HG02642 (cell line): ENCODE results near the gene SYNPO2.
"Not testable (repeated sequence)": the region's sequence is repeated elsewhere in the genome, so short reads cannot be mapped to it uniquely, and the experiment has no call there.

Source experiments
- ATAC-seq: cut with Tn5 transposase; IDR thresholded peaks from one replicate; pipeline ENCODE4 v1.9.1; 2021; ENCODE audit warnings: mild to moderate bottlenecking; ENCODE audit not compliant: unreplicated experiment, poor library complexity

SYNPO2 gene

DNA sequence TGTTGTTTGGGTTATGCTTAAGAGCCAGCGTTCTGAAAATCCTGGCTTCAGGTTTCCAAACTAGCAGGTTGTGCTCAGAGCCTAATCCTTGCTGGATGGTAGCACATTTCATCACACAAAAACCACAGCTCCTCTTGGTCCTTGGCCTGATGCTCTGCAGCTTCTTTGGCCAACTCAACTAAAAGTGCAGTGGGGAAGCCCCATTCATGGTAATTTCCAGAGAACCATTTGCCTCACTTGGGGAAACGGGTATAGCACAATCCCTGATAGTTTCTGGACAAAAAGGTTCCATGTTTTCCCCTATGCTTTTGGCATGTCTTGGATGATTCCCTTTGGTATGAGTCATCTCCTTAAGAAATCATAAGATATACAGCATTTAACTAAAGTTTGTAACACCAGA lies 78.7 kb downstream of the SYNPO2 start:
- ATAC-seq, result no peak

DNA sequence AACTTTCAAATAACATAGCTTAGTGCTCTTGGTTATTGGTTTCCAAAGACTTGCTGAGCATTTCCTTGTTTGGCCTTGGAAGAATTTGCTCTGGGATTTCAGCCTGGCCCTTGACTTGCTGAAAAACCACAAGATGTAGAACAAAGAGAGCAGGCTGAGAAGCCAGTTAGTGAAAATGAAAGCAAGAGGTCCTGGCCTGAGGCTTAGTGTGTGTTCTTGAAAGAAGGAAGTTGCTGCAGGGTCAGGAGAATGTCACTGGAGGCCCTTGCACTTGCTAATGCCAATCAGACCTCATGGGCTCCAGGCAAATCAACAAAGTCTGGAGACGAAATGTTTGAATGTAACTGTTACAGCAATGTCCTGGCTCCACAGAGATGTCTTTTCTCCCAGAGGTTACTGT lies 79.4 kb downstream of the SYNPO2 start:
- peak; percentile 100 for ATAC-seq

DNA sequence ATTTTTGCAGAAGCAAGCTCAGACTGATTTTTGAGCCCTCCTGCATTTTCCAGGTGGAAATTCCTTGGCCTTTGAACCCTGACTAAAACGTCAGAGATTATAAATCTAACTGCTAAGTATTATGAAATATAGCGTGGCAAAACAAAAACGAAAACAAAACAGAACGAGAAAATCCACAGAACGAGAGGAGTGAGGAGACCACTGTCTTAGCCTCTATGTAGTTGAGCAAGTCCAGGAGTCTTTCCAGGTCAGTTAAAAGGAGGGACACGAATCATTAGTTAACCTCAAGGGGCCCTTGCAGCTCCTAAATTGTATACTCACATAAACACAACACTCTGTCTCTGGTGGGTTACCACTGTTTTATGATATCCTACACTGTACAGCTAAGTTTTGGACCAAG lies 80.2 kb downstream of the SYNPO2 start:
- no peak for ATAC-seq

DNA sequence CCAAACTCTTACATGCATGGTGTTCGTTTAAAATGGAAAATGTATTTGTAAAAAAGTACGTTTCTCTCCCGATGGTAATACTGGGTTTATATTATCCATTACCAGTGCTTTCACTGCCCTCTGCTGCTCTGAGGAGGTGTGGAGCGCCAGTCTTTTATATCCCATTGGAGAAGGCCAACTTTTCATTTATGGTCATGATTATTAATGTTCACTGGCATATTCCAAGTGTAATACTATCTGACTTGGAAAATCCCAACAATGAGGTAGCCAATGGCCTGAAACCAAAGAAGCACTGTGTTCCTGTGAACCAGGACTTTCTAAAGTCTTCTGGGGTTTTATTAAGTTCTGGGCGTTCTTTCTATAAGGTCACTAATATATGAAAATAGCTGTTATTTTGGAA lies 80.7 kb downstream of the SYNPO2 start:
- ATAC-seq, result no peak

DNA sequence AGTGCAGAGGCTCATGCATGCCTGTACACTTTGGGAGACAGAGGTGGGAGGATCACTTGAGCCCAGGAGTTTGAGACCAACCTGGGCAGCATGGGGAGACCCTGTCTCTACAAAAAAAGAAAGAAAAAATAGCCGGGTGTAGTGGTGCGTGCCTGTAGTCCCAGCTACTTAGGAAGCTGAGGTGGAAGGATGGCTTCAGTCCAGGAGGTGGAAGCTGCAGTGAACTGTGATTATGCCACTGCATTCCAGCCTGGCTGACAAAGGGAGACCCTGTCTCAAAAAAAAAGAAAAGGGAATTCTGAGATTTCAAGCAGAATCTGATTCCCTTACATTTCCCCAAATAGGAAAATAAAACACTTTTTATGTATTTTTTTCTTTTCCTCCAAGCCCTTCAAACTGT lies 83.5 kb downstream of the SYNPO2 start:
- no peak for ATAC-seq

DNA sequence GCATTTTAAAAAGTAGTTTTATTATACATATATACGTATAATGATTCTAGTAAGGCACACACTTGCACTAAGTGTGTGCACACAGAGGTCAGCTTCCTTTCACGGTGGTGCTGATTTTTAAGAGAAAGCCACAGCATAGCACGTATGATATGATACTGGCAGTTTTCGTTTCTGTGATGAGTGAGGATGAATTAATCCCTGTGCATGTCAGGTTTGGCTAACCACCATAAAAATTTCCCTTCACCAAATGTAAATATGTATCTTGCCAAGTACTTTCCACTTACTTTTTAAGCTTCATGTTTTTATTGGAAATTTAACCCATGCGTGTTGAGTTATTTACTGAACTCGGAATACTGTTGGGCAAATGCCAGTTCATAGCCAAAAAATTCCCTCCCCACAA lies 84.6 kb downstream of the SYNPO2 start:
- ATAC-seq, result no peak

DNA sequence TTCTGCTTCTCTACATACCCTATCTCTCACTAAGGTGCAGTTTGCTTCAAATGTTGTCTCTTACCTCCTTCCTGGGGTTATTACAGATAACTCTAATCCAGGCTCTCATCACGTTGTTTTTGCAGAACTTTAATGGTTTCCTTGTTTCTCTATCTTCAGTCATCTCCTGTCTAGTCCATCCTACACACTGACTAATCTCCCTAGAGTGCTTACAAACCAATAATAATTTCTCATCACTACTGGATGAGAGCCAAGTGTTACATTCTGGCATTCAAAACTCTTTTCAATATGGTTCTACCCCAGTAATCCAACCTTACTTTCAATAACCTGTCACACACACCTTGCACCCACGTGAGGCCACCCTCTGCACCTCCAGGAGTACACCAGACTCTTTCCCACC lies 86.1 kb downstream of the SYNPO2 start:
- no peak for ATAC-seq

DNA sequence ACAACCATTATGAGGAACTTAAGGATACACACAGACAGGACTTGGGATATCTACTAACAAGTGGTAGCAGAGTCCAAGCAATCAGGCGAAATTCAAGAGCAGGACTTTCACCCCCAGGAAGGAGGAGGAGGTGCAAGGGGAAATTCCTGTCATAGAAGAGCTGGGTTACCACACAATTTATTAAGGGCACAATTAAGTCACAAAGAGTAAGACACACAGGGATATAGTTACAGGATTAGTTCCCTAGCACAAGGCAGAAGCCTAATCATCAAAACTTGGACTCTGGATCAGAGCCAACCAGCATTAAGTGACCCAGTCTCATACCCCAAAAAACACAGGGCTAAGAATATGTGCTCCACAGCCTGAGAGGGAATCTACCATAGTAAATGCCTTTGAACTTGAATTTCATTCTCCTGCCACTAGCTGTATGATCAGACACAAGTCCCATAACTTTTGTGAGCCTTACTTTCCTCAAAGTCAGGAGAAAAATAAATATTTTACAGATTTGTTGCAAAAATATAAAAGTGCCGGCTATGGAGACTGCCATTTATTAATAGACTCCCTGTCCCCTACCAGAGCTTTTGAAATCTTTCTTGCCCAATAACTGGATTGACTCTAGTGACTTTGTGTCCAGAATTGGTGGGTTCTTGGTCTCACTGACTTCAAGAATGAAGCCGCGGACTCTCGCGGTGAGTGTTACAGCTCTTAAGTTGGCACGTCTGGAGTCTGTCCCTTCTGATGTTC lies 87.0 kb downstream of the SYNPO2 start:
- ATAC-seq, result no peak

DNA sequence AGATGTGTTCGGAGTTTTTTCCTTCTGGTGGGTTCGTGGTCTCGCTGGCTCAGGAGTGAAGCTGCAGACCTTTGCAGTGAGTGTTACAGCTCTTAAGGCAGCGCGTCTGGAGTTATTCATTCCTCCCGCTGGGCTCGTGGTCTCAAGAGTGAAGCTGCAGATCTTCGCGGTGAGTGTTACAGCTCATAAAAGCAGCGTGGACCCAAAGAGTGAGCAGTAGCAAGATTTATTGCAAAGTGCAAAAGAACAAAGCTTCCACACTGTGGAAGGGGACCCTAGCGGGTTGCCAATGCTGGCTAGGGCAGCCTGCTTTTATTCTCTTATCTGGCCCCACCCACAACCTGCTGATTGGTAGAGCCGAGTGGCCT lies 87.5 kb downstream of the SYNPO2 start:
- not testable (repeated sequence) for ATAC-seq

DNA sequence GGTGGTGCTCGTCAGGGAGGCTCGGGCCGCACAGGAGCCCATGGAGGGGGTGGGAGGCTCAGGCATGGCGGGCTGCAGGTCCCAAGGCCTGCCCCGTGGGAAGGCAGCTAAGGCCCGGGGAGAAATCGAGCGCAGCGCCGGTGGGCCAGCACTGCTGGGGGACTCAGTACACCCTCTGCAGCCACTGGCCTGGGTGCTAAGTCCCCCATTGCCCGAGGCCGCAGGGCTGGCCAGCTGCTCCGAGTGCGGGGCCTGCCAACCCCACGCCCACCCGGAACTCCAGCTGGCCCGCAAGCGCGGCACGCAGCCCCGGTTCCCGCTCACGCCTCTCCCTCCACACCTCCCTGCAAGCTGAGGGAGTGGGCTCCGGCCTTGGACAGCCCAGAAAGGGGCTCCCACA lies 88.4 kb downstream of the SYNPO2 start:
- ATAC-seq, result not testable (repeated sequence)

DNA sequence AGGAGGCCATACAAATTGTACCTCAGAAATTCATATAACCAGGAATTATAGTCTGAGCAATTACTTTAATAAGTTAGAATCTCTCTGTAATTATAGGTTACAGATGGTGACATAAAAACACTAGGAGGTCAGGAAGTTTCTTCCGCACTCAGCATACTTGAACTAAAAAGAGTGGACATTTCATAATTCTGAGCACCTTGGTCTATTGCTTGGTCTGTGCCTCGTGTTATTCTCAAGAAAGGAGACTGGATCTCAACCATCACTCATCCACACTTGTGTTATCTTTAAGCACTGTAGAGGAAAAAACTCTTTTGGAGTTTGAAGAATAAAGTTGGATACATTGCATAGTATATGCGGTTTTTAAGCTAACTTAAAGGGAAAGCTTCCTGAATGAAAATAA lies 91.1 kb downstream of the SYNPO2 start:
- no peak for ATAC-seq

DNA sequence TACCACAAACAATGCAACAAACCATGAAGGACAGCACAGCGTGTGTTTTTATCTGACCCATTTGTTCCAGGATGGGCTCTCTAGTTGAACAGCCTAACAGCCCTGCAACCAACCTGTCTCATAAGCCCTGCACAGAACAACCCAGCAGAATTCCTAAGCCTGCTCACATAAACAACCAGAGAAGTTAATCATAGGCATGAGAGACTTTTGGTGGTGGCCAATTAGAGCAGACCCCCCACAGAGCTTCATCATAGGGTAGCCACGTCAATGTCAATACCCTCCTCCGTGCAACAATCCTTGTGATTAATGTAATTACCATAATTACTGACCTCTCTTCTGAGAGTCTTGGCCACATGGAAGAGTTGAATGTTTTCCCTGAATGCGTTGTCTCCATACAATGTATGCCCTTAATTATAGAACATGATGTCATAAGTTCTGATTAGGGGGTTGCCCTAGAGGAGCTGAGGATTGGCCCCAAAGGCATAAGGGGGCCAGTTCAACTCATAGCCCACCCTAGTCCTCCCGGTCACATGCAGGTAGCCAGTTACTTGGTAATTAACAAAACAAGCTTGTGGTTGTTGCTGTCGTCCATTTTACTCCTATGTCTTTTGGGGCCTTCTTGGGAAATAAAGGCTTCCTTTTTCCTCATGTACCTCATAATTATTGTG lies 92.7 kb downstream of the SYNPO2 start:
- ATAC-seq, result no peak

DNA sequence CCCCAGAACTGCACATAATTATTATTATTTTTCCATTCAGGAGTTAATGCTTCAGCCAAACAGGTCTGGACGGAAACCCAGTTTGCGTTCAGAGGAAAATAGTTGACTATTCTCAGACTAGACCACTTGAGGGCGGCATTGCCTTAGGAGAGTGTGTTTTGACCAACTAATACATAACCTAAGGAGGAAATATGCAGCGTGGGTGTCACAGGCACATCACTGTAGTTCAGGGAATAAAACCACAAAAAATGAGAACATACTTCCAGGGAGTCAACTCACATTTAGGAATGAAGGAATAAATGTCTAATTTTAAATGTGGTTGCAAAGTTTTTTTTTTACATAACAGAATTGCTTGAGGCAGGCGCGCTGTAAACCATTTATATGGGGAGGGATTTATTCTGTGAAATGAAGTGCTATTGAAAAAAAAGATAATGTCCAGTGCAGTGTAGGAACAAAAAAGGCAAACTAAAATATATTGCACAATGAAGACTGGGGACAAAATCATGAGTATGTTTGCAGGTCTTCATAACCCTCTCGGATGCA lies 93.3 kb downstream of the SYNPO2 start:
- peak; percentile 88 for ATAC-seq

DNA sequence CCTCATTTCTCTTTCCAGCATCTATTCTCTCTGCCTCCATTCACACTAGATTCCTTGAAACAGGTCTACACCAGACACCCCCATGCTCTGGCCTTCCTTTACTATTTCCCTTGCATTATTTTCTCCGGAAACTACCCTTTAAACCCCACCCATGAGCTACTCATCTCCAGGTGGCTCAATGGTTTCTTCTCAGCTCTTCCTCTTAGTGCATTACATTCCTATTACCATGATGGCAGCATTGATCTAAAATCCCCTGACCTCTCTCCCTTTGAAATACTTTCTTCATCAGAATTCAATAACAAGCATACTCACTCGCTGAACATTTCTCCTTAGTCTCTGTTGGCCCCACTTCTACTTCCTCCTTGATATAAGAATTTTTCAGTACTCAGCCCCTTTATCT lies 94.6 kb downstream of the SYNPO2 start:
- no peak for ATAC-seq

DNA sequence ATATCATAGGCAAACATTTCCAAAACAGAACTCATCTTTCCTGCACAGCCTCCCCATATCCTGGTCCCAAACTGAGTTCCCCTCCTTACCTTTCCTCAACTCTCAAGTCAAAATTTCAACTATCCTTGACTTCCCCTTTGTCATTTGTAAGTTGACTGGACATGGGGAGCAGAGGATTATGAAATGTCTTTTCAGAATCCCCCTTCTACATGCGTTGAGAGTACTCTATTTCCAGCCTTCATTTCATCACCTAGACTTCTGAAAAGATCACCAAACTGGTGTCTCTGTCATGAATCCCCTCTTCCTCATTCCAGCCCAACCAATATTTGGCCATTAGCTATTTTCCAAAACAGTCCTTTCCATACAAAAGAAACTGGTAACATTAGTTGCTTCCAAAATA lies 95.2 kb downstream of the SYNPO2 start:
- ATAC-seq, result no peak

DNA sequence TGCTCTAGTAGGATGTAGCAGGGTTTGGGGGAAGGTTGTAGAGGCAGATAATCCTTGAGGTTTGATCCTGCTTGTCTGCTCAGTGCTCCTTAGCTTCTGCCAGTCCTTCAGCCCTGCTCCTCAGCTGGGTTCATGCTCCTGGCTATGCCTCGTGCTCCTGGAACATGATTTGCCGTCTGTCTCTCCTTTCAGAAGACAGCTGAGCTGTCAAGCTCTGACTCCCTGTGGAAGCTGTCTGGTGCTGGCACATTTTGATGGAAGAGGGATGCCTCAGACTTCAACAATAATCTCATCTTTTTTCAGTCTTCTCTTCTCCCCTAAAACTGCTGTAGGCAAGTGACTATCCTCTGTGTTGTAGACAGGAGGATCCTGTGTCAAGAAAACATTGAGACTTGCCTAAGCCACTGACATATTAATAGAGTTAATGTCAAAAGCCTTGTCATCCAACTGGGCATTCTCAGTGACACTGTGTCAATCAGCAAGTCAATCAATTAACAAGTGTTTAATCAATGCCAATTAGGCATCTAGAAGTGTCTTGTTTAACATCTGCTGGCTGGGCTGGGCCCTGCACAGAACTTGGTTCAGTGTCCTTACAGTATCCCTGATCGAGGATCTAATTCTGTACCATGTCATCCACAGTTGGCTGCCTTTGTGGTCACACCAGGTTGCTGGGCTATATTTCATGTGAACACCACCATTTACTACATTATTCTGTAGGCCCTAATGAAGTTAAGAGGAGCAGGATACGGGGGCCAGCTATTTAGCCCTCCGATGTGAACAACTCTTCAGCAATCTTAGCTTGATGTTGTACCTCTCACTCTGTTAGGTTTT lies 96.7 kb downstream of the SYNPO2 start:
- no peak for ATAC-seq

DNA sequence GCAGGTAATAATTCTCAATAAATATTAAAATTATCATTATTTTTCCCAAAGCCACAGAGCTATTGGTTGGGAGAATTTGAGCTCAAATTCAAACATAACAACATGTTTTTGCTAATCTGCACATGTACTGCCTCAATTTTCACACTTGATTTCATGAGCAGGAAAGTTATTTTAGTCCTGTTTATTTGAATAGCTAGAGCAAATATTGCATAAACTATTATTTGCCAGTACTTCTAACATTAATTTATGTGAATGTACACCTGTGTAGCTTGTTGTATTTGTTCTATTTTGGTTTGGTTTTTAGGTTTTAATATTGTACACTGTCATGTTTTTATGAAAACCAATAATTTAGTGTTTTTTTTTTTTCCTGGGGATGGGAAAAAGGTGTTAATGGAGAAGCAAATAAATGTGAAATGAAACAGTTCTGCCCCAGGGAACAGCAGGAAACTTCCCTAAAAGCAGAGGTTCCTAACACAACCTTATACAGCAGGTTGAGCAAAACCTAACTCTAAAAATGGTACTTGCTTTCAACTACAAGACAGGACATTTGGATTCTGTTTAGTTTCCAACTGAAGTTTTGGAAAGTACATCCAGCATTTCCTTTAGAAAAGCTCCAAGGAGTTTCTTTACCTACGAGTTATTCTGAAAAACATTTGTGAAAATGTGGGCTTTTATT lies 99.4 kb downstream of the SYNPO2 start:
- ATAC-seq, result no peak

DNA sequence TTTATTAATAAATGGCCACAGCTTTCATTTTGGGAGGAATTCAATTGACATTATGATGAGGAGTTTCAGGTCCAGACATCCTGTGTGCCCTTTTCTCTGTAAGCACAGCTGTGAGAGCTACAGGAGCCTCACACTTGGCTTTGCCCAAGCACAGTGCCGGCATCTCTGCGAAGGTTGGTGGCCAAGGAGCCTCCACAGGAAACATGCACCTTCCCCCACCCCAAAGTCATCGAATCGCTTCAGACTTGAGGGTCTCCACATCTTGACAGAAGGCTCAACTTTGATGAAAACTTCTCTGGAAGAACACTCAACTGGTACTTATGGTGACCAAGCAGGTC lies 100.0 kb downstream of the SYNPO2 start:
- no peak for ATAC-seq

DNA sequence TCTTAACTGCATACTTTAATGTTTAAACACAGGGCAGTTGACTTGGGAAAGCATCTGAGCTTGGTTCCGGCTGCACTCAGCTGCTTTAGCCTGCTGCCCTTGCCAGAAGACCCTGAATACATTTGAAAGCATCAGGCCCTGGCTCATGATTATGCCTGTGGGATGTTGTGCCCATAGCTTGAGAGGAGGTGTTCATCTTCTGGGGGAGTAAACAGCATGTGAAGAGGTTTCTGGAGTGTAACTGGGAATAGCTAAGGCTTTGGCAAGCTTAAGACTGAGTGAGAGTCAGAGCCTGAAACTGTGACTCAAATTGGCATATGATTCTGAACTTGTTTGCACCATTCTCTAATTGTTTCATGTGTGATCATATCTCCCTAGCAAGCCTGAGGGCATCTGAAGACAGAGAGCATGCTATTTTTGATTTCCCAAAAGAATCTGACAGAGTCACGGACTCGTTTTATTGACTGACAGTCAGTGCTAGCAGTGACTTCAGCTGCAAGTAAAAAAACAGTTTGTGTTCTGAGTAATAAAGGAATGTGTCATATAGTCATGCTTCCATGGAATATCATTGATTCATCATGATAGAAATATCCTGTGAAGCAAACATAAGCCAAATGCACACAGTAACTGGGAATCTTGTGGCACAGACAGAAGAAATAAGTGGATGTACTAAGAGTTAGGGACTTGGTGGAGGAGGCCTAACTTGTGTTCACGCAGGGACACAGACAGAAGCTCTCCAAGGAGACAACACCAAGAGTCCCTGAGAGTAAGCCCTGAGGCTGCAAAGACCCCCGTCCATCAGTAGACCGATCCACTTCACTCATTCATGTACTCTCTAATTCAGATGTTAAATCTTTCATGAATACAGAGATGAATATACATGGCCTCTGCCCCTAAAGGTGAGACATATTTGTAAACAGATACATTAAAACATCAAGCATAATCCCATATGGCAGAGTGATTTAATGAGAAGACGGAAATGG lies 100.7 kb downstream of the SYNPO2 start:
- no peak for ATAC-seq

DNA sequence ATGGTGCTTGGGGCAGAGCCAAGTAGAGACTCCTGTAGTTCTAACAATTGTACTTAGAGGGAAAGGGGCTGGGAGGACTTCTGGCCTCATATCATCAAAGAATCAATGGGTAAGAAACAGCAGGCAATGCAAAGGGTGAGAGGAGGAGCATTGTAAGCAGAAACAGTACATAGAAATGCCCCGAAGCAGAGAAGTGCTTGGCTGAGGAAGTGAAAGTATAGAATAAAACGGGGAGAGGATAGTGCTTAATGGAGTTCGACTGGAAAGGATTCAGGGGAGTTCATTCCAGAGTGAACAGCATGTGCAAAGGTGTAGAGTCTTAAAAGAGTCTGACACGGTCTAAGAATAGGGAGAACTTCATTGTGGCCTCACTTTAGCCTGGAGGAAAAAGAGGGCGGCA lies 103.0 kb downstream of the SYNPO2 start:
- peak; percentile 46 for ATAC-seq
